ENCODE data around the gene ZNF701.

DNA sequence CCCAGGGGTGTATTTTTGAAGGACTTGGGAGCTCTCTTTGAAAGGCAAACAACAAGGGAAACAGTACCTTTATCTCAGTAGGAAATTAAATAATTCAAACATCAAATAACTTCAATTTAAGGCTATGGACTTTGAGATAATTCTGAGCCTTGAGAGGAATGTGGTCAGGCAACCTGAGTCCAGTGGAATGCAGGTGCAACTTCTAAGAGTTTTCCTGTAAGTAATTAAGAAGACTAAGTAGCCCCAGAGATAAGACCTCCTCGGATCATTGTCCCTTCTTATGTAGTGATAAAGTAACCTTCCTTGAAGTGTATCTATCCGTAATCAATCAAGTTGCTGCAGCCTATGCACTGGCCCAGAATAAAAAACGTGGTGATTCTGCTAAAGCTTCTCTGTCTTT lies 29.2 kb downstream of the ZNF701 start:
- TF ChIP-seq ELF4 (CRISPR knock-in tag; IDR thresholded peaks at IDR 0.05; ENCODE audit: low read depth): no peak
- no peak for TF ChIP-seq ZNF232 (CRISPR knock-in tag; IDR thresholded peaks at IDR 0.05)
- TF ChIP-seq, protein P1, sequence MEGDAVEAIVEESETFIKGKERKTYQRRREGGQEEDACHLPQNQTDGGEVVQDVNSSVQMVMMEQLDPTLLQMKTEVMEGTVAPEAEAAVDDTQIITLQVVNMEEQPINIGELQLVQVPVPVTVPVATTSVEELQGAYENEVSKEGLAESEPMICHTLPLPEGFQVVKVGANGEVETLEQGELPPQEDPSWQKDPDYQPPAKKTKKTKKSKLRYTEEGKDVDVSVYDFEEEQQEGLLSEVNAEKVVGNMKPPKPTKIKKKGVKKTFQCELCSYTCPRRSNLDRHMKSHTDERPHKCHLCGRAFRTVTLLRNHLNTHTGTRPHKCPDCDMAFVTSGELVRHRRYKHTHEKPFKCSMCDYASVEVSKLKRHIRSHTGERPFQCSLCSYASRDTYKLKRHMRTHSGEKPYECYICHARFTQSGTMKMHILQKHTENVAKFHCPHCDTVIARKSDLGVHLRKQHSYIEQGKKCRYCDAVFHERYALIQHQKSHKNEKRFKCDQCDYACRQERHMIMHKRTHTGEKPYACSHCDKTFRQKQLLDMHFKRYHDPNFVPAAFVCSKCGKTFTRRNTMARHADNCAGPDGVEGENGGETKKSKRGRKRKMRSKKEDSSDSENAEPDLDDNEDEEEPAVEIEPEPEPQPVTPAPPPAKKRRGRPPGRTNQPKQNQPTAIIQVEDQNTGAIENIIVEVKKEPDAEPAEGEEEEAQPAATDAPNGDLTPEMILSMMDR (IDR thresholded peaks at IDR 0.05): no peak
- TF ChIP-seq GRHL2 (CRISPR knock-in tag; IDR thresholded peaks at IDR 0.05; ENCODE audit: insufficient replicate concordance, severe bottlenecking): no peak
- TF ChIP-seq, protein P2, sequence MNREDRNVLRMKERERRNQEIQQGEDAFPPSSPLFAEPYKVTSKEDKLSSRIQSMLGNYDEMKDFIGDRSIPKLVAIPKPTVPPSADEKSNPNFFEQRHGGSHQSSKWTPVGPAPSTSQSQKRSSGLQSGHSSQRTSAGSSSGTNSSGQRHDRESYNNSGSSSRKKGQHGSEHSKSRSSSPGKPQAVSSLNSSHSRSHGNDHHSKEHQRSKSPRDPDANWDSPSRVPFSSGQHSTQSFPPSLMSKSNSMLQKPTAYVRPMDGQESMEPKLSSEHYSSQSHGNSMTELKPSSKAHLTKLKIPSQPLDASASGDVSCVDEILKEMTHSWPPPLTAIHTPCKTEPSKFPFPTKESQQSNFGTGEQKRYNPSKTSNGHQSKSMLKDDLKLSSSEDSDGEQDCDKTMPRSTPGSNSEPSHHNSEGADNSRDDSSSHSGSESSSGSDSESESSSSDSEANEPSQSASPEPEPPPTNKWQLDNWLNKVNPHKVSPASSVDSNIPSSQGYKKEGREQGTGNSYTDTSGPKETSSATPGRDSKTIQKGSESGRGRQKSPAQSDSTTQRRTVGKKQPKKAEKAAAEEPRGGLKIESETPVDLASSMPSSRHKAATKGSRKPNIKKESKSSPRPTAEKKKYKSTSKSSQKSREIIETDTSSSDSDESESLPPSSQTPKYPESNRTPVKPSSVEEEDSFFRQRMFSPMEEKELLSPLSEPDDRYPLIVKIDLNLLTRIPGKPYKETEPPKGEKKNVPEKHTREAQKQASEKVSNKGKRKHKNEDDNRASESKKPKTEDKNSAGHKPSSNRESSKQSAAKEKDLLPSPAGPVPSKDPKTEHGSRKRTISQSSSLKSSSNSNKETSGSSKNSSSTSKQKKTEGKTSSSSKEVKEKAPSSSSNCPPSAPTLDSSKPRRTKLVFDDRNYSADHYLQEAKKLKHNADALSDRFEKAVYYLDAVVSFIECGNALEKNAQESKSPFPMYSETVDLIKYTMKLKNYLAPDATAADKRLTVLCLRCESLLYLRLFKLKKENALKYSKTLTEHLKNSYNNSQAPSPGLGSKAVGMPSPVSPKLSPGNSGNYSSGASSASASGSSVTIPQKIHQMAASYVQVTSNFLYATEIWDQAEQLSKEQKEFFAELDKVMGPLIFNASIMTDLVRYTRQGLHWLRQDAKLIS (CRISPR knock-in tag; IDR thresholded peaks at IDR 0.05; ENCODE audit: borderline replicate concordance): no peak
- TF ChIP-seq, protein P3, sequence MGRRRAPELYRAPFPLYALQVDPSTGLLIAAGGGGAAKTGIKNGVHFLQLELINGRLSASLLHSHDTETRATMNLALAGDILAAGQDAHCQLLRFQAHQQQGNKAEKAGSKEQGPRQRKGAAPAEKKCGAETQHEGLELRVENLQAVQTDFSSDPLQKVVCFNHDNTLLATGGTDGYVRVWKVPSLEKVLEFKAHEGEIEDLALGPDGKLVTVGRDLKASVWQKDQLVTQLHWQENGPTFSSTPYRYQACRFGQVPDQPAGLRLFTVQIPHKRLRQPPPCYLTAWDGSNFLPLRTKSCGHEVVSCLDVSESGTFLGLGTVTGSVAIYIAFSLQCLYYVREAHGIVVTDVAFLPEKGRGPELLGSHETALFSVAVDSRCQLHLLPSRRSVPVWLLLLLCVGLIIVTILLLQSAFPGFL (CRISPR knock-in tag; IDR thresholded peaks at IDR 0.05; ENCODE audit: borderline replicate concordance): no peak
- TF ChIP-seq, protein P4, sequence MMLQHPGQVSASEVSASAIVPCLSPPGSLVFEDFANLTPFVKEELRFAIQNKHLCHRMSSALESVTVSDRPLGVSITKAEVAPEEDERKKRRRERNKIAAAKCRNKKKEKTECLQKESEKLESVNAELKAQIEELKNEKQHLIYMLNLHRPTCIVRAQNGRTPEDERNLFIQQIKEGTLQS (CRISPR knock-in tag; conservative IDR thresholded peaks at IDR 0.05): no peak
- TF ChIP-seq, protein P5, sequence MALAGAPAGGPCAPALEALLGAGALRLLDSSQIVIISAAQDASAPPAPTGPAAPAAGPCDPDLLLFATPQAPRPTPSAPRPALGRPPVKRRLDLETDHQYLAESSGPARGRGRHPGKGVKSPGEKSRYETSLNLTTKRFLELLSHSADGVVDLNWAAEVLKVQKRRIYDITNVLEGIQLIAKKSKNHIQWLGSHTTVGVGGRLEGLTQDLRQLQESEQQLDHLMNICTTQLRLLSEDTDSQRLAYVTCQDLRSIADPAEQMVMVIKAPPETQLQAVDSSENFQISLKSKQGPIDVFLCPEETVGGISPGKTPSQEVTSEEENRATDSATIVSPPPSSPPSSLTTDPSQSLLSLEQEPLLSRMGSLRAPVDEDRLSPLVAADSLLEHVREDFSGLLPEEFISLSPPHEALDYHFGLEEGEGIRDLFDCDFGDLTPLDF (CRISPR knock-in tag; IDR thresholded peaks at IDR 0.05): no peak
- no peak for TF ChIP-seq TCF7 (CRISPR knock-in tag; IDR thresholded peaks at IDR 0.05; ENCODE audit: low read depth)
- no peak for TF ChIP-seq CREB1 (CRISPR knock-in tag; IDR thresholded peaks at IDR 0.05)
- TF ChIP-seq, protein P6, sequence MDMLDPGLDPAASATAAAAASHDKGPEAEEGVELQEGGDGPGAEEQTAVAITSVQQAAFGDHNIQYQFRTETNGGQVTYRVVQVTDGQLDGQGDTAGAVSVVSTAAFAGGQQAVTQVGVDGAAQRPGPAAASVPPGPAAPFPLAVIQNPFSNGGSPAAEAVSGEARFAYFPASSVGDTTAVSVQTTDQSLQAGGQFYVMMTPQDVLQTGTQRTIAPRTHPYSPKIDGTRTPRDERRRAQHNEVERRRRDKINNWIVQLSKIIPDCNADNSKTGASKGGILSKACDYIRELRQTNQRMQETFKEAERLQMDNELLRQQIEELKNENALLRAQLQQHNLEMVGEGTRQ (CRISPR knock-in tag; IDR thresholded peaks at IDR 0.05): no peak

Data from WTC11 (cell line).